Suprapubic skin (tissue), 3 donors: ENCODE measurements around the gene RHEB.

Experiments
- POLR2AphosphoS5 ChIP-seq, 3 donors: sonication (generic); formaldehyde crosslinking; IDR thresholded peaks; one replicate each; pipeline ENCODE4 v1.6.1; 2017; ENCODE audit warnings: antibody characterized with exemption in 3 of 3
- TF ChIP-seq, protein P1 (sequence below), 2 donors: fragments of 200-600 bp in 1 of 2; fragments of 450-650 bp in 1 of 2; sonication (generic) in 1 of 2; IDR thresholded peaks; one replicate each; pipeline ENCODE4 v1.5.1; 2016 to 2019; ENCODE audit warnings: antibody characterized with exemption in 2 of 2, mild to moderate bottlenecking in 1 of 2, moderate library complexity in 1 of 2

DNA sequence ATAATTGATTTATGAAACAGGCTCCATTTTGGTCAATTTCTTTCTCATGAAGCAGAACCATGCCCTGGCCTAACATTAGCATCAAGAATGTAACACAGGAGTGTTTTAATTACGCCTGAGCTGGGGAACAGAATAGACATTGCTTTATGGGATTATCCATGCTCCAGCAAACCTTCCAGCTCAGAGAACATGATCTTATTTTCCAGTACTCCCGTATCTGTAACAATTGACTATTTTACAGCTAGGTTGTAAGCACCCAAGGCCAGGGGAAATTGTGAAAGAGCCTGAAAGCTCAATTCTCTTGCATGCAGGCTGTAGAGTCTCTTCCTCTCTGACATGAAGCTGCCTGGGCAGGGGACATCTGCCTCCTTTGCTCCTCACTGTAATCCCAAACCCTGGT, 49.0 kb downstream of the RHEB start:
- TF ChIP-seq, protein P1, sequence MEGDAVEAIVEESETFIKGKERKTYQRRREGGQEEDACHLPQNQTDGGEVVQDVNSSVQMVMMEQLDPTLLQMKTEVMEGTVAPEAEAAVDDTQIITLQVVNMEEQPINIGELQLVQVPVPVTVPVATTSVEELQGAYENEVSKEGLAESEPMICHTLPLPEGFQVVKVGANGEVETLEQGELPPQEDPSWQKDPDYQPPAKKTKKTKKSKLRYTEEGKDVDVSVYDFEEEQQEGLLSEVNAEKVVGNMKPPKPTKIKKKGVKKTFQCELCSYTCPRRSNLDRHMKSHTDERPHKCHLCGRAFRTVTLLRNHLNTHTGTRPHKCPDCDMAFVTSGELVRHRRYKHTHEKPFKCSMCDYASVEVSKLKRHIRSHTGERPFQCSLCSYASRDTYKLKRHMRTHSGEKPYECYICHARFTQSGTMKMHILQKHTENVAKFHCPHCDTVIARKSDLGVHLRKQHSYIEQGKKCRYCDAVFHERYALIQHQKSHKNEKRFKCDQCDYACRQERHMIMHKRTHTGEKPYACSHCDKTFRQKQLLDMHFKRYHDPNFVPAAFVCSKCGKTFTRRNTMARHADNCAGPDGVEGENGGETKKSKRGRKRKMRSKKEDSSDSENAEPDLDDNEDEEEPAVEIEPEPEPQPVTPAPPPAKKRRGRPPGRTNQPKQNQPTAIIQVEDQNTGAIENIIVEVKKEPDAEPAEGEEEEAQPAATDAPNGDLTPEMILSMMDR (IDR thresholded peaks at IDR 0.05) = no peak
- no peak for TF ChIP-seq POLR2AphosphoS5 (IDR thresholded peaks at IDR 0.05)
